Tibial nerve (tissue), 4 donors: ENCODE measurements around the gene VPS13D. TPM values are rescaled to one million over a fixed set of nuclear protein-coding genes. Genes with fewer than 3 reads are reported as not detected.
"Not testable (repeated sequence)": the region's sequence is repeated elsewhere in the genome, so short reads cannot be mapped to it uniquely, and the experiment has no call there.

Source experiments
- DNase-seq, 2 donors: peaks; one replicate each; pipeline ENCODE4 v3.0.0-alpha.2; 2019; ENCODE audit warnings: low spot score in 2 of 2
- H3K27ac ChIP-seq, 4 donors: fragments of 200-600 bp; sonication (generic) in 3 of 4; one replicate each; pipeline ENCODE4 v1.5.1; 2017 to 2019; ENCODE audit warnings: mild to moderate bottlenecking in 1 of 4
- H3K27me3 ChIP-seq, 2 donors: fragments of 200-600 bp; sonication (generic) in 1 of 2; one replicate each; pipeline versions ENCODE4 v1.5.1 to v1.6.0; 2017 to 2019
- H3K36me3 ChIP-seq, 3 donors: fragments of 200-600 bp; sonication (generic); one replicate each; pipeline ENCODE4 v1.5.1; 2018 to 2019
- H3K4me1 ChIP-seq, 4 donors: fragments of 200-600 bp; sonication (generic) in 3 of 4; one replicate each; pipeline ENCODE4 v1.5.1; 2017 to 2019
- H3K4me3 ChIP-seq, 4 donors: fragments of 200-600 bp; sonication (generic) in 3 of 4; one replicate each; pipeline ENCODE4 v1.5.1; 2017 to 2019; ENCODE audit warnings: mild to moderate bottlenecking in 1 of 4, moderate library complexity in 1 of 4
- H3K9me3 ChIP-seq, 4 donors: fragments of 200-600 bp; sonication (generic) in 3 of 4; one replicate each; pipeline ENCODE4 v1.5.1; 2017 to 2019
- CTCF ChIP-seq, 5 experiments: fragments of 200-600 bp in 3 of 5; fragments of 450-650 bp in 2 of 5; sonication (generic) in 3 of 5; IDR thresholded peaks; one replicate each; pipeline ENCODE4 v1.5.1; 2016 to 2019; ENCODE audit warnings: antibody characterized with exemption in 5 of 5, mild to moderate bottlenecking in 3 of 5, moderate library complexity in 2 of 5
- EP300 ChIP-seq, 2 donors: sonication (generic); formaldehyde crosslinking; IDR thresholded peaks; one replicate each; pipeline ENCODE4 v1.6.1; 2017; ENCODE audit warnings: antibody characterized with exemption in 2 of 2, mild to moderate bottlenecking in 1 of 2
- POLR2A ChIP-seq, 2 donors: fragments of 450-650 bp; IDR thresholded peaks; one replicate each; pipeline ENCODE4 v1.6.1; 2017; ENCODE audit warnings: antibody characterized with exemption in 2 of 2, mild to moderate bottlenecking in 2 of 2, moderate library complexity in 2 of 2
- WGBS, 2 donors: methylation state at CpG; one replicate each; pipeline ENCODE4 v1.1.5; 2018; 5-methylcytosine and 5-hydroxymethylcytosine counted together
- total RNA-seq, 4 donors: library from RNA; depleted of rRNA; stranded (reverse); fragments of >200 nt; gene quantifications; one replicate each; pipeline ENCODE4 v1.1.0, GENCODE V29; 2016

VPS13D gene
- total RNA-seq, 4 donors from 2014 or later: 99.2 to 132 (median 110) TPM

- Histone ChIP-seq H3K9me3 (no peaks in the 10 kb centered on the region), H3K4me3 (no peak overlapping the region), H3K27ac (peak overlapping the region; percentile 65 to 89 (median 79)), H3K36me3 (no peaks in the 10 kb centered on the region), H3K27me3 (no peaks in the 10 kb centered on the region), H3K4me1 (peaks cover 7 to 100% (median 77%) of the 10 kb centered on the region in 4 donors)
- DNase-seq: peak in 1 of 2 donors; percentile 65
- WGBS, 2 donors: 56 to 60% methylated on average over 4 of the region's 4 CpGs
- no peak for TF ChIP-seq POLR2A (IDR thresholded peaks at IDR 0.05)
- TF ChIP-seq EP300 (IDR thresholded peaks at IDR 0.05): peak in 1 of 2 donors; percentile 86
Observed at GRCh38 chr1:12450756-12451559, 221.1 kb downstream of the VPS13D start.

GRCh38 chr1:12451560-12451900, 221.7 kb downstream of the VPS13D start:
- WGBS, 2 donors: 81 to 85% methylated on average over 3 of the region's 3 CpGs
- Histone ChIP-seq H3K36me3 (no peaks in the 10 kb centered on the region), H3K9me3 (no peaks in the 10 kb centered on the region), H3K27ac (peak overlapping the region; percentile 65 to 89 (median 79)), H3K27me3 (no peaks in the 10 kb centered on the region), H3K4me1 (peaks cover 7 to 100% (median 81%) of the 10 kb centered on the region in 4 donors), H3K4me3 (no peak overlapping the region)
- TF ChIP-seq CTCF (IDR thresholded peaks at IDR 0.05) (no peak), POLR2A (IDR thresholded peaks at IDR 0.05) (no peak), EP300 (IDR thresholded peaks at IDR 0.05) (no peak)
- no peak for DNase-seq

- peaks cover 7 to 100% (median 83%) of the 10 kb centered on the region in 4 donors for H3K4me1 ChIP-seq
- DNase-seq: no peak
- peak overlapping the region; percentile 14 to 89 (median 79) for H3K27ac ChIP-seq
- H3K4me3 ChIP-seq: no peak overlapping the region
- TF ChIP-seq CTCF (IDR thresholded peaks at IDR 0.05) (no peak), EP300 (IDR thresholded peaks at IDR 0.05) (no peak), POLR2A (IDR thresholded peaks at IDR 0.05) (no peak)
- H3K27me3 ChIP-seq: no peaks in the 10 kb centered on the region
- no peaks in the 10 kb centered on the region for H3K36me3 ChIP-seq
- no peaks in the 10 kb centered on the region for H3K9me3 ChIP-seq
Observed at GRCh38 chr1:12452262-12452661, 222.4 kb downstream of the VPS13D start.

- H3K4me3 ChIP-seq: no peak overlapping the region
- 55 to 60% methylated on average over 13 of the region's 13 CpGs for WGBS, 2 donors
- DNase-seq: no peak
- H3K27ac ChIP-seq: peak overlapping the region; percentile 50 to 89 (median 79)
- TF ChIP-seq CTCF (IDR thresholded peaks at IDR 0.05) (no peak), EP300 (IDR thresholded peaks at IDR 0.05) (no peak)
- no peaks in the 10 kb centered on the region for H3K9me3 ChIP-seq
- no peaks in the 10 kb centered on the region for H3K36me3 ChIP-seq
- peaks cover under 1 to 100% (median 81%) of the 10 kb centered on the region in 4 donors for H3K4me1 ChIP-seq
- no peaks in the 10 kb centered on the region for H3K27me3 ChIP-seq
Observed at GRCh38 chr1:12453400-12454343, 223.8 kb downstream of the VPS13D start.

- TF ChIP-seq EP300 (IDR thresholded peaks at IDR 0.05) (peak in 1 of 2 donors; percentile 93), POLR2A (IDR thresholded peaks at IDR 0.05) (no peak), CTCF (IDR thresholded peaks at IDR 0.05) (no peak)
- no peaks in the 10 kb centered on the region for H3K27me3 ChIP-seq
- DNase-seq: peak in 1 of 2 donors; percentile 69
- 51 to 59% methylated on average over 4 of the region's 4 CpGs for WGBS, 2 donors
- H3K4me3 ChIP-seq: no peak overlapping the region
- H3K27ac ChIP-seq: peak overlapping the region; percentile 50 to 89 (median 79)
- H3K36me3 ChIP-seq: no peaks in the 10 kb centered on the region
- H3K4me1 ChIP-seq: peaks cover 0 to 98% (median 72%) of the 10 kb centered on the region in 4 donors
- H3K9me3 ChIP-seq: no peaks in the 10 kb centered on the region
Observed at GRCh38 chr1:12454406-12455391, 224.9 kb downstream of the VPS13D start.

- not testable (repeated sequence) for DNase-seq, H3K4me3 ChIP-seq, H3K36me3 ChIP-seq, H3K9me3 ChIP-seq, H3K27me3 ChIP-seq
- Histone ChIP-seq H3K4me1 (peaks cover 0 to 98% (median 70%) of the 10 kb centered on the region in 4 donors), H3K27ac (peak overlapping the region in 3 of 4 donors; percentile 71 to 89 (median 87))
- 90 to 99% methylated on average over 7 of the region's 7 CpGs for WGBS, 2 donors
Observed at GRCh38 chr1:12456081-12456480, 226.3 kb downstream of the VPS13D start.
